Neural progenitor cell (in vitro differentiated cells): Measurements from ENCODE around the gene RNF148. TPM values are rescaled to one million over a fixed set of nuclear protein-coding genes. Genes with fewer than 3 reads are reported as not detected.

Experiments
- DNase-seq: peaks from one replicate; pipeline ENCODE4 v3.0.0-alpha.2; 2016; ENCODE audit warnings: low spot score
- H2AFZ ChIP-seq: fragments of 200-600 bp; sonication (generic); replicated peaks from 2 replicates; pipeline ENCODE4 v1.6.1; 2016; ENCODE audit warnings: antibody characterized with exemption
- H3F3A ChIP-seq: fragments of 200-600 bp; sonication (generic); 2 replicates; pipeline ENCODE4 v1.6.1; 2016; ENCODE audit warnings: antibody characterized with exemption, low read depth
- H3K27ac ChIP-seq: fragments of 200-600 bp; sonication (generic); 2 replicates; pipeline ENCODE4 v1.5.1; 2016; ENCODE audit warnings: mild to moderate bottlenecking
- H3K27me3 ChIP-seq: fragments of 200-600 bp; sonication (generic); 2 replicates; pipeline ENCODE4 v1.6.1; 2016; ENCODE audit warnings: mild to moderate bottlenecking, moderate library complexity
- H3K36me3 ChIP-seq: fragments of 200-600 bp; sonication (generic); 2 replicates; pipeline ENCODE4 v1.5.1; 2016
- H3K4me1 ChIP-seq: fragments of 200-600 bp; sonication (generic); 2 replicates; pipeline ENCODE4 v1.6.1; 2016; ENCODE audit warnings: mixed run types
- H3K4me2 ChIP-seq: fragments of 200-600 bp; sonication (generic); 2 replicates; pipeline ENCODE4 v1.6.1; 2016
- H3K4me3 ChIP-seq: fragments of 200-600 bp; sonication (generic); 2 replicates; pipeline ENCODE4 v1.5.1; 2016
- H3K79me2 ChIP-seq: fragments of 200-600 bp; sonication (generic); 2 replicates; pipeline ENCODE4 v1.6.1; 2016; ENCODE audit warnings: low read depth
- H3K9ac ChIP-seq: fragments of 200-600 bp; sonication (generic); 2 replicates; pipeline ENCODE4 v1.6.1; 2016
- H3K9me3 ChIP-seq: fragments of 200-600 bp; sonication (generic); 2 replicates; pipeline ENCODE4 v1.5.1; 2016; ENCODE audit warnings: low read depth
- H4K20me1 ChIP-seq: fragments of 200-600 bp; sonication (generic); 2 replicates; pipeline ENCODE4 v1.6.1; 2016; ENCODE audit warnings: low read depth
- H3K27ac Mint-ChIP-seq: 3 replicates; pipeline ENCODE4 v1.8.0; 2021; ENCODE audit warnings: mixed read lengths
- H3K27me3 Mint-ChIP-seq: 2 replicates; pipeline ENCODE4 v1.8.0; 2022; ENCODE audit warnings: low read depth, mild to moderate bottlenecking, inconsistent platforms, moderate library complexity, mixed read lengths; ENCODE audit not compliant: insufficient read depth
- H3K36me3 Mint-ChIP-seq: 3 replicates; pipeline ENCODE4 v1.8.0; 2021; ENCODE audit warnings: mixed read lengths
- H3K4me1 Mint-ChIP-seq: 3 replicates; pipeline ENCODE4 v1.8.0; 2021; ENCODE audit warnings: mixed read lengths
- H3K4me3 Mint-ChIP-seq: 3 replicates; pipeline ENCODE4 v1.8.0; 2021; ENCODE audit warnings: mild to moderate bottlenecking, moderate library complexity, mixed read lengths
- H3K9me3 Mint-ChIP-seq: 3 replicates; pipeline ENCODE4 v1.8.0; 2020; ENCODE audit warnings: mixed read lengths
- CTCF ChIP-seq: fragments of 200-600 bp; sonication (generic); IDR thresholded peaks from 2 replicates; pipeline ENCODE4 v1.5.1; 2017; ENCODE audit warnings: antibody characterized with exemption, mild to moderate bottlenecking
- EZH2 ChIP-seq: fragments of 200-600 bp; sonication (generic); IDR thresholded peaks from 2 replicates; pipeline ENCODE4 v1.6.1; 2017; ENCODE audit warnings: antibody characterized with exemption, mild to moderate bottlenecking, moderate library complexity
- EZH2phosphoT487 ChIP-seq: fragments of 200-600 bp; sonication (generic); IDR thresholded peaks from 2 replicates; pipeline ENCODE4 v1.6.1; 2017; ENCODE audit warnings: antibody characterized with exemption
- total RNA-seq: library from RNA; depleted of rRNA; stranded (reverse); fragments of >200 nt; gene quantifications from 2 replicates; pipeline ENCODE4 v1.2.3, GENCODE V29; 2015; ENCODE audit warnings: low replicate concordance

RNF148 gene
- total RNA-seq, 1 donor from 2014 or later, result 0.11 TPM

- no peak overlapping the region for H3K27ac Mint-ChIP-seq
- no peaks in the 10 kb centered on the region for H3K36me3 ChIP-seq
These were observed 39.0 kb downstream of the RNF148 start for GRCh38 chr7:122663733-122664132.

DNA sequence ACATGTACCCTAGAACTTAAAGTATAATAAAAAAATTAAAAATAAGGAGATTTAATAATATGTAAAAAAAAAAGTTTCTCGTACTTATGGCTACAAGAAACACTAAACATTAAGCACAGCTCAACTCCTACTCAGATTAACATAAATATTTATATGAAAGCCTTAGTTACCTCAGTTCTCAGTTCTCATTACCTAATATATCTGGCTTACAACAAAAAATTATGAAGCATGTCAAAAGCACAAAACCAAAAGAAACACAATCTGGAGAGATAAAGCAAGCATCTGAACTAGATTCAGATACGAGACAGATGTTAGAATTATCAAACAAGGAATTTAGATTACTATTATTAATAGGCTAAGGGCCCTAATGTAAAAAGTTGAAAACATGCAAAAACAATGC, 43.9 kb downstream of the RNF148 start:
- Histone ChIP-seq H3K9me3 (no peaks in the 10 kb centered on the region), H3K36me3 (no peaks in the 10 kb centered on the region), H3F3A (no peaks in the 10 kb centered on the region), H3K4me2 (no peak overlapping the region), H2AFZ (no peak overlapping the region), H3K4me1 (no peaks in the 10 kb centered on the region), H3K27me3 (no peaks in the 10 kb centered on the region), H3K27ac (no peak overlapping the region), H3K9ac (no peak overlapping the region), H3K79me2 (no peaks in the 10 kb centered on the region), H4K20me1 (no peaks in the 10 kb centered on the region), H3K4me3 (no peak overlapping the region)
- no peak for DNase-seq
- Mint-ChIP-seq H3K4me1 (no peaks in the 10 kb centered on the region), H3K27me3 (no peaks in the 10 kb centered on the region), H3K4me3 (no peak overlapping the region), H3K27ac (no peak overlapping the region), H3K36me3 (peaks cover 5% of the 10 kb centered on the region), H3K9me3 (peaks cover 4% of the 10 kb centered on the region)
- TF ChIP-seq CTCF (no peak), EZH2phosphoT487 (no peak), EZH2 (no peak)

More at GRCh38 chr7:122663733-122664132, 39.0 kb downstream of the RNF148 start:
- no peak for DNase-seq
- Histone ChIP-seq H3K4me3 (no peak overlapping the region), H4K20me1 (no peaks in the 10 kb centered on the region), H3K9ac (no peak overlapping the region), H3K27ac (no peak overlapping the region), H3K9me3 (no peaks in the 10 kb centered on the region), H3K4me2 (no peak overlapping the region), H3K4me1 (no peaks in the 10 kb centered on the region), H3K27me3 (no peaks in the 10 kb centered on the region), H2AFZ (no peak overlapping the region), H3F3A (no peaks in the 10 kb centered on the region), H3K79me2 (no peaks in the 10 kb centered on the region)
- no peaks in the 10 kb centered on the region for H3K4me1 Mint-ChIP-seq
- H3K9me3 Mint-ChIP-seq, result peaks cover 3% of the 10 kb centered on the region
- TF ChIP-seq EZH2phosphoT487, result no peak
- TF ChIP-seq EZH2, result no peak
- TF ChIP-seq CTCF, result no peak
- no peaks in the 10 kb centered on the region for H3K27me3 Mint-ChIP-seq
- H3K4me3 Mint-ChIP-seq, result no peak overlapping the region
- no peaks in the 10 kb centered on the region for H3K36me3 Mint-ChIP-seq

GRCh38 chr7:122653685-122654084, 49.0 kb downstream of the RNF148 start:
- Histone ChIP-seq H3K9ac (no peak overlapping the region), H3K27me3 (no peaks in the 10 kb centered on the region), H3K9me3 (no peaks in the 10 kb centered on the region), H3K4me2 (no peak overlapping the region), H3K4me1 (no peaks in the 10 kb centered on the region), H3K4me3 (no peak overlapping the region), H2AFZ (no peak overlapping the region), H4K20me1 (no peaks in the 10 kb centered on the region), H3F3A (no peaks in the 10 kb centered on the region), H3K36me3 (no peaks in the 10 kb centered on the region), H3K79me2 (no peaks in the 10 kb centered on the region), H3K27ac (no peak overlapping the region)
- H3K36me3 Mint-ChIP-seq, result peaks cover 5% of the 10 kb centered on the region
- H3K27ac Mint-ChIP-seq, result no peak overlapping the region
- H3K9me3 Mint-ChIP-seq, result peaks cover 4% of the 10 kb centered on the region
- H3K27me3 Mint-ChIP-seq, result no peaks in the 10 kb centered on the region
- H3K4me1 Mint-ChIP-seq, result peaks cover 10% of the 10 kb centered on the region
- no peak for DNase-seq
- TF ChIP-seq EZH2phosphoT487 (no peak), EZH2 (no peak), CTCF (no peak)
- H3K4me3 Mint-ChIP-seq, result no peak overlapping the region
